Upper lobe of left lung (tissue), 6 donors: ENCODE measurements around the gene SLC4A8. TPM values are rescaled to one million over a fixed set of nuclear protein-coding genes. Genes with fewer than 3 reads are reported as not detected.

ENCODE experiments used
- ATAC-seq, 2 donors: fragments of 200-7000 bp; cut with Tn5 transposase; one replicate each; pipeline ENCODE4 v1.9.1; 2022; ENCODE audit warnings: mild to moderate bottlenecking in 2 of 2, moderate library complexity in 2 of 2; ENCODE audit not compliant: low FRiP score in 2 of 2
- DNase-seq, 2 donors: peaks; one replicate each; pipeline ENCODE4 v3.0.0-alpha.2; 2019 to 2020
- H3K27ac ChIP-seq, 4 donors: fragments of 200-600 bp; sonication (generic); one replicate each; pipeline ENCODE4 v1.5.1; 2016 to 2019
- H3K27me3 ChIP-seq, 4 donors: fragments of 200-600 bp; sonication (generic); one replicate each; pipeline ENCODE4 v1.5.1; 2017 to 2019
- H3K36me3 ChIP-seq, 4 donors: fragments of 200-600 bp; sonication (generic); one replicate each; pipeline ENCODE4 v1.5.1; 2016 to 2019
- H3K4me1 ChIP-seq, 4 donors: fragments of 200-600 bp; sonication (generic); one replicate each; pipeline ENCODE4 v1.5.1; 2018 to 2019
- H3K4me3 ChIP-seq, 4 donors: fragments of 200-600 bp; sonication (generic); one replicate each; pipeline ENCODE4 v1.5.1; 2017 to 2019; ENCODE audit warnings: mild to moderate bottlenecking in 2 of 4, moderate library complexity in 1 of 4
- H3K9me3 ChIP-seq, 4 donors: fragments of 200-600 bp; sonication (generic); one replicate each; pipeline ENCODE4 v1.5.1; 2018 to 2019
- EP300 ChIP-seq, 4 donors: sonication (generic); formaldehyde crosslinking; IDR thresholded peaks; one replicate each; pipeline ENCODE4 v1.5.1; 2017; ENCODE audit warnings: antibody characterized with exemption in 4 of 4, control low read depth in 2 of 4
- POLR2A ChIP-seq, 4 donors: fragments of 450-650 bp; IDR thresholded peaks; one replicate each; pipeline ENCODE4 v1.5.1; 2016 to 2017; ENCODE audit warnings: antibody characterized with exemption in 4 of 4, mild to moderate bottlenecking in 2 of 4
- POLR2AphosphoS5 ChIP-seq, 2 donors: sonication (generic); formaldehyde crosslinking; IDR thresholded peaks; one replicate each; pipeline ENCODE4 v1.5.1; 2017; ENCODE audit warnings: antibody characterized with exemption in 2 of 2
- WGBS, 2 donors: methylation state at CpG; one replicate each; pipeline ENCODE4 v1.1.5; 2017 to 2018; 5-methylcytosine and 5-hydroxymethylcytosine counted together
- total RNA-seq, 6 donors: library from RNA; depleted of rRNA in 4 of 6; stranded (reverse); fragments of >200 nt in 4 of 6; gene quantifications; one replicate each; pipeline versions ENCODE4 v1.1.0 to v1.2.1, GENCODE V29; 2016 to 2021
- TF ChIP-seq, protein P1 (sequence below), 6 experiments: fragments of 450-650 bp in 4 of 6; fragments of 200-600 bp in 2 of 6; sonication (generic) in 2 of 6; IDR thresholded peaks; one replicate each; pipeline ENCODE4 v1.5.1; 2016 to 2019; ENCODE audit warnings: antibody characterized with exemption in 6 of 6
- donor health status: DM: no; HTN: no; CAD: no; lungs with moderate emphysema.
- donor health status: DM: no; HTN: yes; CAD: no; lungs with severe emphysema.

SLC4A8 gene
- total RNA-seq, 6 donors from 2014 or later = 2.3 to 13.5 (median 7.4) TPM

DNA sequence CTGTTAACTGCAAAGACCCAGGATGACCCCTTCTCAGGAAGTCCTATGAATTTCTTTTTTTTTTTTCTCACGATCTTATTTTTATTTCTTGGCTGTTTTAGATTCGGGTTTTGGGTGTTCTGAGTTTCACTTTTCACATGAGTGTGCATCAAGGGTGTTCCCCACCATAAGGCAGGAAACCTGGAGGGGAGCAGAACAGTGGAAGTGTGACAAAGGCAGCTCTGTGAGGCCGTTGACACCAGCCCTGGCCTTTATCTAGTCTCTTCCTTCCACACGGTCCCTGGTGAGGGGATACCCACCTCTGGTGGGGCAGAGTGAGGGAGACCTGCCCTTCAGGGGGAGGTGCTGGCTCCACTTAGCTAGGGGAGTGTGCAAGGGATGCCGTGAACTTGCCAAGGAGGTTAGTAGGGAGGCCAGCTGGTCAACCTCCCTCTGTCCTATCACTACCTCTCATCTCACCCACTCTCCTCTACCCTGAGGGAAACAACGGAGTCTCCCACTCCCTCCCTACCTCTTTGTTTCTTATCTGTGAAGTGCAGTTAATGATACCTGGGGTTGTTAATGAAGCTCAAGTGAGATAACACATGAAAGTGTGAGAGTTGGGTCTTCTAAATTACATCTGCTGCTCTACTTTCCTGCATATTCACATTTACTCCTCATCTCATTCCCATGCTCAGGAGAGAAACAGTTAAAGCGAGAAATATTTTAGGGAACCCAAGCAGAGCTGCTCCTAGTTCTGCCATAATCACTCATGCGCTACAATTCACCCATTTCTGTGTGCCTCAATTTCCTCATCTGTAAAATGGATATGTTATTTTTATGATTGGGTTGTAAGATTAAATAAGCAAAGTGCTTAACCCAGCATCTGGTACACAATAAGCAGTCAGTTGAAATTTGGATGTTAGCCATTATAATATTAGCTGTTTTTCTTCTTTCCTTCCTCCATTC lies 29.1 kb upstream of the SLC4A8 start:
- Histone ChIP-seq H3K4me3 (no peak overlapping the region), H3K9me3 (no peaks in the 10 kb centered on the region), H3K4me1 (peaks cover 2 to 27% (median 16%) of the 10 kb centered on the region in 4 donors), H3K27me3 (peaks cover 0 to 9% (median 3%) of the 10 kb centered on the region in 4 donors), H3K27ac (peak overlapping the region in 1 of 4 donors; percentile 19), H3K36me3 (no peaks in the 10 kb centered on the region)
- ATAC-seq = no peak
- no peak for DNase-seq
- TF ChIP-seq POLR2AphosphoS5 (IDR thresholded peaks at IDR 0.05) (no peak), POLR2A (IDR thresholded peaks at IDR 0.05) (no peak), EP300 (IDR thresholded peaks at IDR 0.05) (no peak)
- TF ChIP-seq, protein P1, sequence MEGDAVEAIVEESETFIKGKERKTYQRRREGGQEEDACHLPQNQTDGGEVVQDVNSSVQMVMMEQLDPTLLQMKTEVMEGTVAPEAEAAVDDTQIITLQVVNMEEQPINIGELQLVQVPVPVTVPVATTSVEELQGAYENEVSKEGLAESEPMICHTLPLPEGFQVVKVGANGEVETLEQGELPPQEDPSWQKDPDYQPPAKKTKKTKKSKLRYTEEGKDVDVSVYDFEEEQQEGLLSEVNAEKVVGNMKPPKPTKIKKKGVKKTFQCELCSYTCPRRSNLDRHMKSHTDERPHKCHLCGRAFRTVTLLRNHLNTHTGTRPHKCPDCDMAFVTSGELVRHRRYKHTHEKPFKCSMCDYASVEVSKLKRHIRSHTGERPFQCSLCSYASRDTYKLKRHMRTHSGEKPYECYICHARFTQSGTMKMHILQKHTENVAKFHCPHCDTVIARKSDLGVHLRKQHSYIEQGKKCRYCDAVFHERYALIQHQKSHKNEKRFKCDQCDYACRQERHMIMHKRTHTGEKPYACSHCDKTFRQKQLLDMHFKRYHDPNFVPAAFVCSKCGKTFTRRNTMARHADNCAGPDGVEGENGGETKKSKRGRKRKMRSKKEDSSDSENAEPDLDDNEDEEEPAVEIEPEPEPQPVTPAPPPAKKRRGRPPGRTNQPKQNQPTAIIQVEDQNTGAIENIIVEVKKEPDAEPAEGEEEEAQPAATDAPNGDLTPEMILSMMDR (IDR thresholded peaks at IDR 0.05) = no peak
- WGBS, 2 donors = 52 to 55% methylated on average over 8 of the region's 8 CpGs

DNA sequence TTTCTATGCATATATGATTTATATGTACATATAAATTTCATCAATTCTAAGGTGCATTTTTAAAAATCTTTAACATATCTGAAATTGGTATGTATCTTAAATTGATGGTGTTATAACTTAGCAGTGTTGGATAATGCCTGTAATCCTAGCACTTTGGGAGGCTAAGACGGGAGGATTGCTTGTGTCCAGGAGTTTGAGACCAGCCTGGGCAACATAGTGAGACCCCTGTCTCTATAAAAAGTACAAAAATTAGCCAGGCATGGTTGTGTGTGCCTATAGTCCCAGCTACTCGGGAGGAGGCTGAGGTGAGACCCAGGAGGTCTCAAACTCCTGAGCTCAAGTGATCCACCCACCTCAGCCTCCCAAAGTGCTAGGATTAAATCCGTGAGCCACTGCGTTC lies 27.0 kb upstream of the SLC4A8 start:
- ATAC-seq (no peak), DNase-seq (no peak)
- H3K9me3 ChIP-seq = no peaks in the 10 kb centered on the region
- no peaks in the 10 kb centered on the region for H3K27me3 ChIP-seq
- H3K4me1 ChIP-seq = peaks cover 0 to 8% (median 4%) of the 10 kb centered on the region in 4 donors
- no peak overlapping the region for H3K4me3 ChIP-seq
- no peak overlapping the region for H3K27ac ChIP-seq
- TF ChIP-seq POLR2AphosphoS5 (IDR thresholded peaks at IDR 0.05) (no peak), POLR2A (IDR thresholded peaks at IDR 0.05) (no peak), EP300 (IDR thresholded peaks at IDR 0.05) (no peak)
- TF ChIP-seq, protein P1 (IDR thresholded peaks at IDR 0.05) = no peak
- H3K36me3 ChIP-seq = no peaks in the 10 kb centered on the region
- WGBS, 2 donors = 76 to 82% methylated on average over 4 of the region's 4 CpGs

DNA sequence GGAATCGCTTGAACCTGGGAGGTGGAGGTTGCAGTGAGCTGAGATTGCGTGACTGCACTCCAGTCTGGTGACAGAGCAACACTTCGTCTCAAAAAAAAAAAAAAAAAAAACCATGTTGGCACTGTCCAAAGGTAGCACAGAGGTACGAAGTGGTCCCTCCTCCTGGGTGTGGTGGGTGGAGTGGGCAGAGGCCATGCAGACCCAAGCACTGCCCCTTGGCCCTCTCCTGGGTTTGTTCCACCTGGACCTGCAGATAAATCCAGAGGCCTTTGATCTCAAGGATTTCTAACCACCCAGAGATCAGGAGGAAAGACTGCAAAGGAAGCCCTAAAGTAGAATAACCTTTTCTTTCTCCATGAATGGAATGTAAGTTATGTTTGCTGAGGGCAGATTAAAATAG lies 24.7 kb upstream of the SLC4A8 start:
- no peaks in the 10 kb centered on the region for H3K27me3 ChIP-seq
- ATAC-seq (no peak), DNase-seq (no peak)
- H3K27ac ChIP-seq = no peak overlapping the region
- 74% methylated on average over 4 of the region's 4 CpGs for WGBS, 2 donors
- H3K9me3 ChIP-seq = no peaks in the 10 kb centered on the region
- TF ChIP-seq EP300 (IDR thresholded peaks at IDR 0.05) (no peak), POLR2AphosphoS5 (IDR thresholded peaks at IDR 0.05) (no peak), POLR2A (IDR thresholded peaks at IDR 0.05) (no peak)
- TF ChIP-seq, protein P1 (IDR thresholded peaks at IDR 0.05) = no peak
- H3K4me1 ChIP-seq = peaks cover 0 to 7% (median 0%) of the 10 kb centered on the region in 4 donors
- no peak overlapping the region for H3K4me3 ChIP-seq
- H3K36me3 ChIP-seq = no peaks in the 10 kb centered on the region

DNA sequence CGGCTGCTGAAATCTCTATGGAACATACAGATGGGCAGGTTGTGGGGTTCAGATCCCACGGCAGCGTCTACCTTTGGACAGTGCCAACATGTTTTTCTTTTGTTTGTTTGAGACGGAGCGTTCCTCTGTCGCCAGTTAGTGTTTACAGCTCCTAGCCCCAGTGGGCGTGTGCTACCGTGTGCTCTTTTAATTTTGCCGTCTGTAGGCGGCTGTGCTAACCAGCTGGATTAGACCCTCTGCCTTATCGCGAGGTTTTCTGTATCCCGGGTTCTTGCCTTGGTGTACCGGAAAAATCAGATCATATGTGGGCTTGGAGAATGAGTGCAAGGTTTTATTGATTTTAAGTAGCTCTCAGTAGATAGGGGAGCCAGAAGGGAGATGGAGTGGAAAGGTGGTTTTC lies 23.6 kb upstream of the SLC4A8 start:
- Histone ChIP-seq H3K4me1 (no peaks in the 10 kb centered on the region), H3K27me3 (no peaks in the 10 kb centered on the region), H3K36me3 (no peaks in the 10 kb centered on the region), H3K9me3 (no peaks in the 10 kb centered on the region), H3K4me3 (no peak overlapping the region), H3K27ac (no peak overlapping the region)
- ATAC-seq (no peak), DNase-seq (no peak)
- WGBS, 2 donors = 89 to 90% methylated on average over 14 of the region's 14 CpGs
- TF ChIP-seq POLR2A (IDR thresholded peaks at IDR 0.05) (no peak), EP300 (IDR thresholded peaks at IDR 0.05) (no peak)
- TF ChIP-seq, protein P1 (IDR thresholded peaks at IDR 0.05) = no peak
